Thyroid gland (tissue), 4 donors: ENCODE data around the gene NADSYN1. TPM values are rescaled to one million over a fixed set of nuclear protein-coding genes. Genes with fewer than 3 reads are reported as not detected.

Experiments used
- DNase-seq, 2 donors: peaks; one replicate each; pipeline ENCODE4 v3.0.0-alpha.2; 2019
- H3K27ac ChIP-seq, 3 donors: fragments of 200-600 bp; sonication (generic); 1 replicate in 2 of 3; 2 replicates in 1 of 3; pipeline ENCODE4 v1.5.1; 2016 to 2019; ENCODE audit warnings: mild to moderate bottlenecking in 1 of 3, moderate library complexity in 1 of 3
- H3K27me3 ChIP-seq: fragments of 200-600 bp; sonication (generic); one replicate; pipeline ENCODE4 v1.5.1; 2019
- H3K36me3 ChIP-seq, 2 donors: fragments of 200-600 bp; sonication (generic); one replicate each; pipeline ENCODE4 v1.5.1; 2016 to 2019
- H3K4me1 ChIP-seq, 2 donors: fragments of 200-600 bp; sonication (generic); one replicate each; pipeline ENCODE4 v1.5.1; 2017 to 2019
- H3K4me3 ChIP-seq, 3 donors: fragments of 200-600 bp; sonication (generic); replicated peaks in 1 of 3; 1 replicate in 2 of 3; 2 replicates in 1 of 3; pipeline ENCODE4 v1.5.1; 2016; ENCODE audit warnings: mild to moderate bottlenecking in 1 of 3
- H3K9me3 ChIP-seq: fragments of 200-600 bp; sonication (generic); one replicate; pipeline ENCODE4 v1.5.1; 2017
- CTCF ChIP-seq, 6 experiments: fragments of 200-600 bp in 3 of 6; fragments of 450-650 bp in 3 of 6; sonication (generic) in 3 of 6; IDR thresholded peaks; one replicate each; pipeline ENCODE4 v1.5.1; 2016 to 2019; ENCODE audit warnings: antibody characterized with exemption in 6 of 6, mild to moderate bottlenecking in 2 of 6, inconsistent platforms in 1 of 6, moderate library complexity in 1 of 6
- POLR2A ChIP-seq, 2 donors: fragments of 450-650 bp; IDR thresholded peaks; one replicate each; pipeline ENCODE4 v1.6.1; 2017; ENCODE audit warnings: antibody characterized with exemption in 2 of 2, mild to moderate bottlenecking in 2 of 2, moderate library complexity in 1 of 2
- WGBS, 2 donors: methylation state at CpG; one replicate each; pipeline ENCODE4 v1.1.5; 2017; 5-methylcytosine and 5-hydroxymethylcytosine counted together
- intact Hi-C: fragments of 100-400 bp; cut with DNase I; formaldehyde crosslinking; loops from one replicate; pipeline ENCODE4 v1.15.1; 2023
- total RNA-seq, 4 donors: library from RNA; depleted of rRNA; stranded (reverse); fragments of >200 nt; gene quantifications; one replicate each; pipeline ENCODE4 v1.2.3, GENCODE V29; 2016

The NADSYN1 gene
- total RNA-seq, 4 donors from 2014 or later: 41.9 to 102 (median 54.7) TPM

- H3K4me3 ChIP-seq: no peak overlapping the region
- WGBS, 2 donors: 75 to 80% methylated on average over 7 of the region's 7 CpGs
- no peaks in the 10 kb centered on the region for H3K9me3 ChIP-seq
- no peak for DNase-seq
- no peak overlapping the region for H3K27ac ChIP-seq
- TF ChIP-seq POLR2A (IDR thresholded peaks at IDR 0.05): no peak
- TF ChIP-seq CTCF (IDR thresholded peaks at IDR 0.05): no peak
- no peaks in the 10 kb centered on the region for H3K36me3 ChIP-seq
- H3K27me3 ChIP-seq: no peaks in the 10 kb centered on the region
- H3K4me1 ChIP-seq: peaks cover 0 to under 1% of the 10 kb centered on the region in 2 donors
- intact Hi-C loops: no loop called here
Measured at GRCh38 chr11:71423181-71423790, 29.7 kb upstream of the NADSYN1 start.

GRCh38 chr11:71425409-71425808, 27.6 kb upstream of the NADSYN1 start:
- WGBS, 2 donors: 85 to 96% methylated on average over 2 of the region's 2 CpGs
- H3K4me3 ChIP-seq: no peak overlapping the region
- no peaks in the 10 kb centered on the region for H3K9me3 ChIP-seq
- TF ChIP-seq CTCF (IDR thresholded peaks at IDR 0.05): no peak
- TF ChIP-seq POLR2A (IDR thresholded peaks at IDR 0.05): no peak
- no peaks in the 10 kb centered on the region for H3K27me3 ChIP-seq
- H3K36me3 ChIP-seq: no peaks in the 10 kb centered on the region
- H3K27ac ChIP-seq: no peak overlapping the region
- peaks cover 5 to 13% of the 10 kb centered on the region in 2 donors for H3K4me1 ChIP-seq
- intact Hi-C loops: no loop called here
- no peak for DNase-seq

- Histone ChIP-seq H3K4me1 (peaks cover 5 to 13% of the 10 kb centered on the region in 2 donors), H3K27ac (no peak overlapping the region), H3K4me3 (no peak overlapping the region), H3K9me3 (no peaks in the 10 kb centered on the region), H3K36me3 (no peaks in the 10 kb centered on the region), H3K27me3 (no peaks in the 10 kb centered on the region)
- 84 to 85% methylated on average over 4 of the region's 4 CpGs for whole genome bisulfite sequencing, 2 donors
- intact Hi-C loops: no loop called here
- no peak for DNase-seq
- TF ChIP-seq CTCF (IDR thresholded peaks at IDR 0.05) (no peak), POLR2A (IDR thresholded peaks at IDR 0.05) (no peak)
Measured at GRCh38 chr11:71425860-71426259, 27.1 kb upstream of the NADSYN1 start.

- no peaks in the 10 kb centered on the region for H3K36me3 ChIP-seq
- H3K27ac ChIP-seq: no peak overlapping the region
- no peak for DNase-seq
- 83 to 96% methylated on average over 3 of the region's 3 CpGs for WGBS, 2 donors
- no peak for TF ChIP-seq CTCF (IDR thresholded peaks at IDR 0.05)
- TF ChIP-seq POLR2A (IDR thresholded peaks at IDR 0.05): no peak
- peaks cover 5 to 13% of the 10 kb centered on the region in 2 donors for H3K4me1 ChIP-seq
- intact Hi-C loops: no loop called here
- no peaks in the 10 kb centered on the region for H3K27me3 ChIP-seq
- H3K9me3 ChIP-seq: no peaks in the 10 kb centered on the region
- H3K4me3 ChIP-seq: no peak overlapping the region
Measured at GRCh38 chr11:71426413-71426812, 26.6 kb upstream of the NADSYN1 start.

GRCh38 chr11:71428861-71429435, 24.1 kb upstream of the NADSYN1 start:
- TF ChIP-seq CTCF (IDR thresholded peaks at IDR 0.05): no peak
- TF ChIP-seq POLR2A (IDR thresholded peaks at IDR 0.05): no peak
- no peaks in the 10 kb centered on the region for H3K9me3 ChIP-seq
- intact Hi-C loops: no loop called here
- H3K36me3 ChIP-seq: no peaks in the 10 kb centered on the region
- peaks cover 7 to 23% of the 10 kb centered on the region in 2 donors for H3K4me1 ChIP-seq
- no peak overlapping the region for H3K27ac ChIP-seq
- DNase-seq: peak; percentile 62 to 66
- H3K4me3 ChIP-seq: no peak overlapping the region
- WGBS, 2 donors: 36 to 42% methylated on average over 7 of the region's 7 CpGs
- H3K27me3 ChIP-seq: no peaks in the 10 kb centered on the region
